Common myeloid progenitor, CD34-positive (primary cell): Measurements from ENCODE around the gene NCOA7.

Experiments
- CTCF ChIA-PET: fragments of 350-600 bp; sonication (Branson Sonifier 250); formaldehyde crosslinking; loops from one replicate; lab custom pipeline; 2021; ENCODE audit warnings: antibody characterized with exemption; lab: Charles Lee
- POLR2A ChIA-PET: fragments of 350-600 bp; sonication (Branson Sonifier 250); formaldehyde crosslinking; loops from one replicate; lab custom pipeline; 2021; ENCODE audit warnings: antibody characterized with exemption; lab: Charles Lee
- DNase-seq, 3 donors: peaks; one replicate each; pipeline versions ENCODE4 v3.0.0 to v3.0.0-alpha.2; 2013
- H3K27ac ChIP-seq, 2 experiments: 1 replicate in 1 of 2; 2 replicates in 1 of 2; pipeline ENCODE4 v1.7.0; 2013; ENCODE audit warnings: inconsistent platforms in 2 of 2, low read length in 2 of 2, mild to moderate bottlenecking in 2 of 2, low read depth in 1 of 2, moderate library complexity in 1 of 2; ENCODE audit not compliant: severe bottlenecking in 2 of 2, insufficient read depth in 1 of 2, poor library complexity in 1 of 2
- H3K27me3 ChIP-seq, 5 experiments: replicated peaks in 2 of 5; 1 replicate in 3 of 5; 2 replicates in 2 of 5; pipeline versions ENCODE4 v1.6.1 to v1.7.0; 2013; ENCODE audit warnings: low read length in 4 of 5, mild to moderate bottlenecking in 2 of 5, moderate library complexity in 2 of 5, inconsistent platforms in 1 of 5; ENCODE audit not compliant: insufficient read depth in 5 of 5, control insufficient read depth in 4 of 5
- H3K36me3 ChIP-seq, 4 experiments: 1 replicate in 2 of 4; 2 replicates in 2 of 4; pipeline versions ENCODE4 v1.6.1 to v1.7.0; 2013; ENCODE audit warnings: low read length in 3 of 4, control low read depth in 1 of 4, mild to moderate bottlenecking in 1 of 4; ENCODE audit not compliant: control insufficient read depth in 4 of 4, insufficient read depth in 4 of 4
- H3K4me1 ChIP-seq, 4 experiments: 1 replicate in 3 of 4; 2 replicates in 1 of 4; pipeline versions ENCODE4 v1.6.1 to v1.7.1; 2013; ENCODE audit warnings: low read length in 3 of 4, mild to moderate bottlenecking in 3 of 4, control low read depth in 1 of 4, inconsistent platforms in 1 of 4, moderate library complexity in 1 of 4; ENCODE audit not compliant: control insufficient read depth in 4 of 4, insufficient read depth in 4 of 4; ENCODE audit errors: control extremely low read depth in 1 of 4
- H3K4me3 ChIP-seq, 7 experiments: 1 replicate in 4 of 7; 2 replicates in 3 of 7; pipeline versions ENCODE4 v1.5.1 to v1.7.0; 2013; ENCODE audit warnings: mild to moderate bottlenecking in 7 of 7, low read length in 6 of 7, moderate library complexity in 6 of 7, inconsistent platforms in 2 of 7, low read depth in 2 of 7, control low read depth in 1 of 7; ENCODE audit not compliant: insufficient read depth in 4 of 7, control insufficient read depth in 1 of 7; ENCODE audit errors: extremely low read depth in 1 of 7
- H3K9me3 ChIP-seq, 5 experiments: 1 replicate in 4 of 5; 2 replicates in 1 of 5; pipeline versions ENCODE4 v1.6.1 to v1.7.1; 2013; ENCODE audit warnings: low read length in 4 of 5, mild to moderate bottlenecking in 2 of 5, inconsistent platforms in 1 of 5, low read depth in 1 of 5, moderate library complexity in 1 of 5; ENCODE audit not compliant: control insufficient read depth in 4 of 5, insufficient read depth in 2 of 5; ENCODE audit errors: control extremely low read depth in 1 of 5
- WGBS: methylation state at CpG from one replicate; pipeline ENCODE4 v1.1.5; 2013; ENCODE audit not compliant: insufficient coverage; 5-methylcytosine and 5-hydroxymethylcytosine counted together

The NCOA7 gene

GRCh38 chr6:125749865-125750691, 40.7 kb upstream of the NCOA7 start:
- Histone ChIP-seq H3K27ac (no peak overlapping the region), H3K27me3 (peaks cover 29 to 92% (median 64%) of the 10 kb centered on the region in 5 experiments), H3K4me1 (peaks cover 19 to 40% (median 35%) of the 10 kb centered on the region in 4 experiments), H3K36me3 (no peaks in the 10 kb centered on the region), H3K9me3 (no peaks in the 10 kb centered on the region), H3K4me3 (peak overlapping the region; percentile 45 to 79 (median 65))
- WGBS, result 4% methylated on average over 30 of the region's 35 CpGs
- CTCF ChIA-PET, result interaction anchor here (1.1 to 13.4 kb wide), 4 partner anchors 14 to 437 kb away, joined by 3 to 211 read pairs (median 4); no protein-coding TSS in a partner anchor
- peak in 1 of 3 donors; percentile 44 for DNase-seq
- POLR2A ChIA-PET, result no interaction called here

- Histone ChIP-seq H3K9me3 (no peaks in the 10 kb centered on the region), H3K27me3 (peaks cover 29 to 91% (median 64%) of the 10 kb centered on the region in 5 experiments), H3K4me3 (peak overlapping the region in 1 of 7 experiments; percentile 7), H3K27ac (no peak overlapping the region), H3K4me1 (peaks cover 19 to 40% (median 35%) of the 10 kb centered on the region in 4 experiments), H3K36me3 (no peaks in the 10 kb centered on the region)
- WGBS, result 3% methylated on average over 4 of the region's 4 CpGs
- no peak for DNase-seq
- POLR2A ChIA-PET, result interaction anchor here (0.6 kb wide), 1 partner anchor 780 kb away, joined by 3 read pairs; no protein-coding TSS in a partner anchor
- CTCF ChIA-PET, result interaction anchor here (1.1 to 13.4 kb wide), 5 partner anchors 11 to 438 kb away, joined by 3 to 211 read pairs (median 4); no protein-coding TSS in a partner anchor
Observed at GRCh38 chr6:125750692-125751333, 39.9 kb upstream of the NCOA7 start.

- Histone ChIP-seq H3K4me3 (no peak overlapping the region), H3K27me3 (peaks cover 26 to 87% (median 63%) of the 10 kb centered on the region in 5 experiments), H3K9me3 (no peaks in the 10 kb centered on the region), H3K27ac (no peak overlapping the region), H3K36me3 (no peaks in the 10 kb centered on the region), H3K4me1 (peaks cover 19 to 39% (median 34%) of the 10 kb centered on the region in 4 experiments)
- POLR2A ChIA-PET, result interaction anchor here (0.6 kb wide), 1 partner anchor 779 kb away, joined by 3 read pairs; no protein-coding TSS in a partner anchor
- WGBS, result 78% methylated on average over 3 of the region's 6 CpGs
- CTCF ChIA-PET, result interaction anchor here (0.7 to 13.4 kb wide), 7 partner anchors 10 to 439 kb away, joined by 3 to 211 read pairs (median 3); no protein-coding TSS in a partner anchor
- DNase-seq, result no peak
Observed at GRCh38 chr6:125751334-125751916, 39.3 kb upstream of the NCOA7 start.

GRCh38 chr6:125752773-125753172, 38.0 kb upstream of the NCOA7 start:
- no peak overlapping the region for H3K4me3 ChIP-seq
- 83% methylated on average over 1 of the region's 2 CpGs for WGBS
- H3K9me3 ChIP-seq, result no peaks in the 10 kb centered on the region
- H3K27me3 ChIP-seq, result peaks cover 22 to 83% (median 56%) of the 10 kb centered on the region in 5 experiments
- ChIA-PET CTCF (interaction anchor here (1.0 to 13.4 kb wide), 9 partner anchors 9 to 451 kb away, joined by 3 to 211 read pairs (median 5); partner anchors contain the start of gene HDDC2), POLR2A (no interaction called here)
- no peak overlapping the region for H3K27ac ChIP-seq
- DNase-seq, result no peak
- H3K36me3 ChIP-seq, result no peaks in the 10 kb centered on the region
- H3K4me1 ChIP-seq, result peaks cover 10 to 26% (median 22%) of the 10 kb centered on the region in 4 experiments

GRCh38 chr6:125753218-125753936, 37.4 kb upstream of the NCOA7 start:
- H3K27ac ChIP-seq, result no peak overlapping the region
- H3K4me3 ChIP-seq, result no peak overlapping the region
- H3K36me3 ChIP-seq, result no peaks in the 10 kb centered on the region
- peaks cover 22 to 77% (median 53%) of the 10 kb centered on the region in 5 experiments for H3K27me3 ChIP-seq
- DNase-seq, result peak; percentile 57 to 69 (median 66)
- H3K4me1 ChIP-seq, result peaks cover 9 to 20% (median 16%) of the 10 kb centered on the region in 4 experiments
- CTCF ChIA-PET, result interaction anchor here (0.9 to 13.4 kb wide), 12 partner anchors 8 to 896 kb away, joined by 3 to 211 read pairs (median 4); partner anchors contain the start of gene HDDC2
- 0% methylated on average over 1 of the region's 5 CpGs for WGBS
- POLR2A ChIA-PET, result no interaction called here
- no peaks in the 10 kb centered on the region for H3K9me3 ChIP-seq

GRCh38 chr6:125753937-125754259, 36.9 kb upstream of the NCOA7 start:
- CTCF ChIA-PET, result interaction anchor here (0.9 to 13.4 kb wide), 11 partner anchors 9 to 897 kb away, joined by 3 to 211 read pairs (median 4); partner anchors contain the start of gene HDDC2
- no peak overlapping the region for H3K4me3 ChIP-seq
- peaks cover 4 to 14% (median 10%) of the 10 kb centered on the region in 4 experiments for H3K4me1 ChIP-seq
- H3K27ac ChIP-seq, result no peak overlapping the region
- no peaks in the 10 kb centered on the region for H3K9me3 ChIP-seq
- POLR2A ChIA-PET, result no interaction called here
- no peak for DNase-seq
- H3K36me3 ChIP-seq, result no peaks in the 10 kb centered on the region
- peaks cover 22 to 74% (median 49%) of the 10 kb centered on the region in 5 experiments for H3K27me3 ChIP-seq
